ENCODE data around the gene LILRB4. TPM values are rescaled to one million over a fixed set of nuclear protein-coding genes. Genes with fewer than 3 reads are reported as not detected.
"Not testable (repeated sequence)": the region's sequence is repeated elsewhere in the genome, so short reads cannot be mapped to it uniquely, and the experiment has no call there.

The LILRB4 gene
- total RNA-seq, 2 donors from 2014 or later = 5.7 to 11.8 TPM

GRCh38 chr19:54644056-54644455 is 18.7 kb upstream of the LILRB4 start:
- DNase-seq = no peak
- intact Hi-C loops (cut with DNase I) = no loop called here
- peak; percentile 47 to 93 for ATAC-seq

GRCh38 chr19:54646331-54646841 is 16.4 kb upstream of the LILRB4 start:
- no peak for ATAC-seq
- intact Hi-C loops (cut with DNase I) = no loop called here

GRCh38 chr19:54648129-54648528 is 14.7 kb upstream of the LILRB4 start:
- intact Hi-C loops (cut with DNase I) = no loop called here
- ATAC-seq (no peak), DNase-seq (no peak)

More at GRCh38 chr19:54646331-54646841, 16.4 kb upstream of the LILRB4 start:
- no peak for DNase-seq

- intact Hi-C loops (cut with DNase I) = no loop called here
- ATAC-seq (no peak), DNase-seq (no peak)
Measured at GRCh38 chr19:54650108-54650655, 12.6 kb upstream of the LILRB4 start.

- intact Hi-C loops (cut with DNase I) = no loop called here
- DNase-seq (no peak), ATAC-seq (no peak)
Measured at GRCh38 chr19:54653181-54653809, 9.5 kb upstream of the LILRB4 start.

- no peak for DNase-seq
- peak in 1 of 2 donors; percentile 54 for ATAC-seq
- intact Hi-C loops (cut with DNase I) = no loop called here
Measured at GRCh38 chr19:54654447-54655321, 8.1 kb upstream of the LILRB4 start.

- intact Hi-C loops (cut with DNase I) = no loop called here
- ATAC-seq = no peak
- DNase-seq = no peak
Measured at GRCh38 chr19:54659300-54659699, 3.5 kb upstream of the LILRB4 start.

- DNase-seq (no peak), ATAC-seq (no peak)
- intact Hi-C loops (cut with DNase I) = no loop called here
Measured at GRCh38 chr19:54660306-54660705, 2.5 kb upstream of the LILRB4 start.

- DNase-seq (no peak), ATAC-seq (no peak)
- intact Hi-C loops (cut with DNase I) = no loop called here
Measured at GRCh38 chr19:54660964-54661363, 1.8 kb upstream of the LILRB4 start.

- ATAC-seq (no peak), DNase-seq (no peak)
- intact Hi-C loops (cut with DNase I) = no loop called here
Measured at GRCh38 chr19:54661846-54662481, 821 bp upstream of the LILRB4 start.

GRCh38 chr19:54665530-54665929 is 2.7 kb downstream of the LILRB4 start:
- no peak for DNase-seq
- intact Hi-C loops (cut with DNase I) = no loop called here
- ATAC-seq = no peak

- intact Hi-C loops (cut with DNase I) = no loop called here
- DNase-seq (no peak), ATAC-seq (no peak)
Measured at GRCh38 chr19:54667217-54667616, 4.4 kb downstream of the LILRB4 start.

- ATAC-seq = no peak
- intact Hi-C loops (cut with DNase I) = no loop called here
- no peak for DNase-seq
Measured at GRCh38 chr19:54668353-54668752, 5.6 kb downstream of the LILRB4 start.

- intact Hi-C loops (cut with DNase I) = no loop called here
- ATAC-seq = peak in 1 of 2 donors; percentile 37
- no peak for DNase-seq
Measured at GRCh38 chr19:54670576-54671357, 8.0 kb downstream of the LILRB4 start.

- no peak for DNase-seq
- intact Hi-C loops (cut with DNase I) = no loop called here
- ATAC-seq = peak in 1 of 2 donors; percentile 69
Measured at GRCh38 chr19:54673222-54673621, 10.4 kb downstream of the LILRB4 start.

- intact Hi-C loops (cut with DNase I) = no loop called here
- DNase-seq (no peak), ATAC-seq (no peak)
Measured at GRCh38 chr19:54674021-54674617, 11.3 kb downstream of the LILRB4 start.

GRCh38 chr19:54676210-54676834 is 13.5 kb downstream of the LILRB4 start:
- ATAC-seq, DNase-seq: not testable (repeated sequence)
- intact Hi-C loops (cut with DNase I) = loop anchor here in 1 of 2 donors (5.0 kb wide), 1 partner anchor 194 kb away; no protein-coding TSS in a partner anchor

- DNase-seq = no peak
- intact Hi-C loops (cut with DNase I) = loop anchor here in 1 of 2 donors (5.0 kb wide), 1 partner anchor 195 kb away; no protein-coding TSS in a partner anchor
- no peak for ATAC-seq
Measured at GRCh38 chr19:54677217-54677616, 14.4 kb downstream of the LILRB4 start.
